Activated CD8-positive, alpha-beta memory T cell treated with anti-CD3 and anti-CD28 coated beads for 36 hours (primary cell): ENCODE measurements around the gene TTI1. TPM values are rescaled to one million over a fixed set of nuclear protein-coding genes. Genes with fewer than 3 reads are reported as not detected.

Experiments used
- CTCF ChIA-PET: fragments of 350-600 bp; sonication (Branson Sonifier 250); formaldehyde crosslinking; loops from one replicate; lab custom pipeline; 2021; ENCODE audit warnings: antibody characterized with exemption; lab: Charles Lee
- POLR2A ChIA-PET: fragments of 350-600 bp; sonication (Branson Sonifier 250); formaldehyde crosslinking; loops from one replicate; lab custom pipeline; 2021; ENCODE audit warnings: antibody characterized with exemption; lab: Charles Lee
- total RNA-seq, 2 experiments: library from RNA; stranded (reverse); gene quantifications; one replicate each; pipeline ENCODE4 v1.2.3, GENCODE V29; 2021

The TTI1 gene
- total RNA-seq = 10 to 100 TPM; 43.2 to 43.8 TPM

- POLR2A ChIA-PET = interaction anchor here (0.5 to 2.0 kb wide), 10 partner anchors 9 to 744 kb away, joined by 3 to 7 read pairs (median 3); partner anchors contain the start of gene MANBAL
- CTCF ChIA-PET = interaction anchor here (0.5 to 1.9 kb wide), 8 partner anchors 11 to 188 kb away, joined by 3 to 6 read pairs (median 4); no protein-coding TSS in a partner anchor
Measured at GRCh38 chr20:38033330-38034107, at the start of gene TTI1, which contains the start of gene RPRD1B. Gene TTI1, minus strand, starts transcription at chr20:38033456. Its CDS starts 19,640 bp downstream, at chr20:38013816. Gene RPRD1B, plus strand, starts transcription at chr20:38033746. Its CDS starts 202 bp downstream, at chr20:38033948.

- POLR2A ChIA-PET = no interaction called here
- CTCF ChIA-PET = interaction anchor here (0.8 to 1.6 kb wide), 3 partner anchors 9 to 138 kb away, joined by 3 to 7 read pairs (median 4); no protein-coding TSS in a partner anchor
Measured at GRCh38 chr20:38082894-38083293, 49.6 kb upstream of the TTI1 start.

- CTCF ChIA-PET = interaction anchor here (0.9 kb wide), 1 partner anchor 8 kb away, joined by 3 read pairs; no protein-coding TSS in a partner anchor
Measured at GRCh38 chr20:38081575-38081974, 48.3 kb upstream of the TTI1 start.

GRCh38 chr20:38079353-38079752 is 46.1 kb upstream of the TTI1 start:
- CTCF ChIA-PET = no interaction called here
- POLR2A ChIA-PET = no interaction called here

More at GRCh38 chr20:38081575-38081974, 48.3 kb upstream of the TTI1 start:
- POLR2A ChIA-PET = no interaction called here

- POLR2A ChIA-PET = no interaction called here
- CTCF ChIA-PET = no interaction called here
Measured at GRCh38 chr20:38078084-38078483, 44.8 kb upstream of the TTI1 start.

GRCh38 chr20:38076548-38076947 is 43.3 kb upstream of the TTI1 start:
- POLR2A ChIA-PET = interaction anchor here (0.6 kb wide), 1 partner anchor 126 kb away, joined by 3 read pairs; no protein-coding TSS in a partner anchor
- CTCF ChIA-PET = interaction anchor here (2.0 kb wide), 1 partner anchor 145 kb away, joined by 7 read pairs; no protein-coding TSS in a partner anchor

- POLR2A ChIA-PET = no interaction called here
- CTCF ChIA-PET = interaction anchor here (0.7 to 2.0 kb wide), 3 partner anchors 17 to 511 kb away, joined by 3 to 7 read pairs (median 4); no protein-coding TSS in a partner anchor
Measured at GRCh38 chr20:38075161-38075998, 42.1 kb upstream of the TTI1 start.

GRCh38 chr20:38073307-38074071 is 40.2 kb upstream of the TTI1 start:
- CTCF ChIA-PET = interaction anchor here (0.6 to 2.0 kb wide), 20 partner anchors 8 to 151 kb away, joined by 3 to 20 read pairs (median 4); no protein-coding TSS in a partner anchor

GRCh38 chr20:38072898-38073297 is 39.6 kb upstream of the TTI1 start:
- POLR2A ChIA-PET = interaction anchor here (0.5 to 0.6 kb wide), 2 partner anchors 24 to 857 kb away, joined by 3 to 4 read pairs; no protein-coding TSS in a partner anchor
- CTCF ChIA-PET = interaction anchor here (0.6 to 2.0 kb wide), 18 partner anchors 9 to 151 kb away, joined by 3 to 20 read pairs (median 4); no protein-coding TSS in a partner anchor

More at GRCh38 chr20:38073307-38074071, 40.2 kb upstream of the TTI1 start:
- POLR2A ChIA-PET = interaction anchor here (0.5 to 0.6 kb wide), 2 partner anchors 25 to 857 kb away, joined by 3 to 4 read pairs; no protein-coding TSS in a partner anchor

GRCh38 chr20:38067717-38068365 is 34.6 kb upstream of the TTI1 start:
- ChIA-PET POLR2A (no interaction called here), CTCF (no interaction called here)

GRCh38 chr20:38066969-38067716 is 33.9 kb upstream of the TTI1 start:
- POLR2A ChIA-PET = no interaction called here
- CTCF ChIA-PET = no interaction called here

GRCh38 chr20:38065764-38066375 is 32.6 kb upstream of the TTI1 start:
- POLR2A ChIA-PET = no interaction called here
- CTCF ChIA-PET = no interaction called here

- POLR2A ChIA-PET = no interaction called here
- CTCF ChIA-PET = no interaction called here
Measured at GRCh38 chr20:38063911-38064530, 30.8 kb upstream of the TTI1 start.

- POLR2A ChIA-PET = no interaction called here
- CTCF ChIA-PET = no interaction called here
Measured at GRCh38 chr20:38062890-38063289, 29.6 kb upstream of the TTI1 start.

- ChIA-PET CTCF (interaction anchor here (0.9 to 1.4 kb wide), 2 partner anchors 95 to 161 kb away, joined by 3 to 5 read pairs; no protein-coding TSS in a partner anchor), POLR2A (no interaction called here)
Measured at GRCh38 chr20:38061109-38061508, 27.9 kb upstream of the TTI1 start.

GRCh38 chr20:38060536-38060935 is 27.3 kb upstream of the TTI1 start:
- CTCF ChIA-PET = interaction anchor here (0.9 to 1.4 kb wide), 2 partner anchors 95 to 161 kb away, joined by 3 to 5 read pairs; no protein-coding TSS in a partner anchor
- POLR2A ChIA-PET = no interaction called here
